ENCODE results near the gene RNF168.
"Not testable (repeated sequence)": the region's sequence is repeated elsewhere in the genome, so short reads cannot be mapped to it uniquely, and the experiment has no call there.

RNF168 gene

DNA sequence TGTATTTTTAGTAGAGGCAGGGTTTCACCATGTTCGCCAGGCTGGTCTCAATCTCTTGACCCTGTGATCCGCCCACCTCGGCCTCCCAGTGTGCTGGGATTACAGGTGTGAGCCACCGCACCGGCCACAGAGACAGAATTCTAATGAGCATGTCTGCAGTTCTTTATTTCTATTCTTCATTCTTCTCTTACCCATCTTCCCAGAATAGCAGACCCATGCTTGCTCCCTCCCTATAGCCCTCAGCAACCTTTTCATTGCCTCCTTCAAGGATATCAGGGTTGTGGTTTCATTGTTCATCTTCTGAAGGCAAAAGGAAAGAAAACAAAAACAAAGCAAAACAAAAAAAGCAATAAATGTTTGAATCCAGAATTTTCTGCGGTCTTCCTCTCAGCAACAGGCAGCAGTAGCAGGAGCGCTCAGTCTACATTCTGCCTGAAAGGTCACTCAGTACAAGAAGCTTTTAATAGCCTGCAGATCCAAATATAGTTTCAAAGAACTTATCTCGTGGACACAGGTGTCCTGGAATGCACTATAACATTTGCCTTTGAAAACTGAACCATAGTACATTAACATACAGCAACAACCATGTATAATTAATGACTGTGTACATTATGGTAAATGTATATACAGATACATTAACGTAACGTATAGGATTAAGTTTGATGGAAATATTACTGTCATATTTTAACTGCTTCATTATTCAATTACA is 11.5 kb upstream of the RNF168 start, which contains the start of gene SMCO1:
TSS of gene SMCO1 (minus strand) at position 434 of the 709 bp plus-strand sequence. CDS start at position 297, 137 bp downstream.
- DNase-seq (ENCODE audit: low read depth) = no peak

DNA sequence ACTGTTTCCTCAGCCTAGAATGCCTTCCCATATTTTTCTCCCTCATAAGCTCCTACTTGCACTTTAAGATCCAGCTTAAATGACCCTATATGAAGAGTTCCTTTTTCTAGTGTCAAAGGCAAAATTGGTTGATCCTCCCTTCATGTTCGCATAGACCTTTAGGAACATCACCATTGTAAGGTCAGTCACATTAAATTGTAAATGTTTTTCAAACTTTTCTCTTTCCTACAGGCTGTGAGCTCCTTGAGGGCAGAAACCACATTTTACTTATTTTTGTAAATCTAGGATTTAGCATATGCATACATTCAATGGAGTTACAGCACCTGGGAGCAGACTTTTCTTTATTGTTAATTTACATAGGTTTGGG is 10.8 kb upstream of the RNF168 start:
- DNase-seq (ENCODE audit: low read depth) = no peak

DNA sequence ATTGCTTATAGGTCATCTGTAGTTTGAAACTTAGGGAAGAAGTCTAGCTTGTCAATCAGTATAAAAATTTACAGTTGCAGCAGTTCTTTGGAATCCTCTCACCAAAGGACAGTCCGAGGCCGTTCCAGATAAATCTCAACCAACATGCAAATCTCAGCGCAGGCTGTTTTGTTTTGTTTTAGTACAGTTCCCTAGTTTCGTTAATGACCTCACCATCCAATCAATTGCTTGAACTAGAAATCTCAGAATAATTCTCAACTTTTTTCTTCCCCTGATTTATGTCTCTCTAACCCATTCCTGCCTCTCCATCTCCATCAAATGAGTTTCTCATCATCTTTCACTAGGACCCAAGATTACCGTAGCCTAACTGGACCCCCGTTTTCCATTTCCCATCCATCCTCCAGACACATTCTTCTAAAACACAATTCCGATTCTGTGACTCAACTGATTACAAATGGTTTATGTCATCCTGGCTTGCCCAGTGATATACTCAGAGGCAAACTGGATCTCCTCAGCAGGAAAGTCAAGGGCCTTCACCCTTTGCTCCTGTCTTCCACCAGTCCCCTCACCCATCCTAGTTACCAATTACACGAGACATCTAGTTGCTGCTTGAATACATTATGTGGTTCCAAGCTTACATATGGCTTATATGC is 10.3 kb upstream of the RNF168 start:
- no peak for DNase-seq (ENCODE audit: low read depth)

DNA sequence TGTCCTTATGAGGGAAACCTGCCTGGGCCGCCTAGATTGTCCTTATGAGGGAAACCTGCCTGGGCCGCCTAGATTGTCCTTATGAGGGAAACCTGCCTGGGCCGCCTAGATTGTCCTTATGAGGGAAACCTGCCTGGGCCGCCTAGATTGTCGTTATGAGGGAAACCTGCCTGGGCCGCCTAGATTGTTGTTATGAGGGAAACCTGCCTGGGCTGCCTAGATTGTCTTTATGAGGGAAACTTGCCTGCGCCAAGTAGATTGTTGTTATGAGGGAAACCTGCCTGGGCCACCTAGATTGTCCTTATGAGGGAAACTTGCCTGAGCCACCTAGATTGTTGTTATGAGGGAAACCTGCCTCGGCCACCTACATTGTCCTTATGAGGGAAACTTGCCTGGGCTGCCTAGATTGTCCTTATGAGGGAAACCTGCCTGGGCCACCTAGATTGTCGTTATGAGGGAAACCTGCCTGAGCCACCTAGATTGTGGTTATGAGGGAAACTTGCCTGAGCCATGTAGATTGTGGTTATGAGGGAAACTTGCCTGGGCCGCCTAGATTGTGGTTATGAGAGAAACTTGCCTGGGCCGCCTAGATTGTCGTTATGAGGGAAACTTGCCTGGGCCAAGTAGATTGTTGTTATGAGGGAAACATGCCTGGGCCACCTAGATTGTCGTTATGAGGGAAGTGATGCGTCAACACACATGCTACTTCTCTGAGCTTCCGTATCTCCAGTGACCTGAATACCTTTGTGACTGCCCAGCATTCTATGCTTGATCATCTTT is 8.3 kb upstream of the RNF168 start:
- DNase-seq (ENCODE audit: low read depth) = not testable (repeated sequence)

DNA sequence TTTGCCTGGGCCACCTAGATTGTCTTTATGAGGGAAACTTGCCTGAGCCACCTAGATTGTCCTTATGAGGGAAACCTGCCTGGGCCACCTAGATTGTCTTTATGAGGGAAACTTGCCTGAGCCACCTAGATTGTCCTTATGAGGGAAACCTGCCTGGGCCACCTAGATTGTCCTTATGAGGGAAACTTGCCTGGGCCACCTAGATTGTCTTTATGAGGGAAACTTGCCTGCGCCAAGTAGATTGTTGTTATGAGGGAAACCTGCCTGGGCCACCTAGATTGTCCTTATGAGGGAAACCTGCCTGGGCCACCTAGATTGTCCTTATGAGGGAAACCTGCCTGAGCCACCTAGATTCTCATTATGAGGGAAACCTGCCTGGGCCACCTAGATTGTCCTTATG is 7.5 kb upstream of the RNF168 start:
- DNase-seq (ENCODE audit: low read depth) = not testable (repeated sequence)

DNA sequence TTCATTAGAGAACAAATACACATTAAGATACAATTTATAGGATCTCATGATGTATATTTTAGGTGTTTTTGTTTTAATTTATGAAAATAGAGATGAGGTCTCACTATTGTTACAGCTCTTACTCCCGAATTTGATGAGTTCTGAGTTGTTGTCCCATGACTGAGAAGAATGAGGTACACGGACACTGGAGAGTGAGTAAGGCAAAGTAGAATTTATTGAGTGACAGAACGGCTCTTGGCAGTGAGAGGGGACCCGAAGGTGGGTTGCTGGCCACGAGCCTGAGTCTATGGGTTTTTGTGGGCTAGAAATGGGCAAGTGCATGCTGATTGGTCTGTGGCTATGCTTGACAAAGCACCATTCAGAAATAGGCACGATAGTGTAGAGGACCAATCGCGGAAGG is 3.1 kb upstream of the RNF168 start:
- DNase-seq (ENCODE audit: low read depth) = no peak

DNA sequence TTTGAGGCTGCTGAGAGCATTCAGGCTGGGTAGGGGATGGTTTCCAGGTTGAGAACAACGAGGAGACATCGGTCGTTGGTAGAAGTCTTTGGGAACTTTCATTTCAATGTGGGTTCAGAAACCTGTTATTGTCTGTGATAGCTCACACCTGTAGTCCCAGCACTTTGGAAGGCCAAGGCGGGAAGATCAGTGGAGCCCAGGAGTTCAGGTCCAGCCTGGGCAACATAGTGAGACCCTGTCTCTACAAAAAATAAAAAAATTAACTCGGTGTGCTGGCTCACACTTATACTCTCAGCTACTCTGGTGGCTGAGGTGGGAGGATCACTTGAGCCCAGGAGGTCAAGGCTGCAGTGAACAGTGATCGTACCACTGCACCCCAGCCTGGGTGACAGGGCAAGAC is 988 bp upstream of the RNF168 start:
- DNase-seq (ENCODE audit: low read depth) = no peak

DNA sequence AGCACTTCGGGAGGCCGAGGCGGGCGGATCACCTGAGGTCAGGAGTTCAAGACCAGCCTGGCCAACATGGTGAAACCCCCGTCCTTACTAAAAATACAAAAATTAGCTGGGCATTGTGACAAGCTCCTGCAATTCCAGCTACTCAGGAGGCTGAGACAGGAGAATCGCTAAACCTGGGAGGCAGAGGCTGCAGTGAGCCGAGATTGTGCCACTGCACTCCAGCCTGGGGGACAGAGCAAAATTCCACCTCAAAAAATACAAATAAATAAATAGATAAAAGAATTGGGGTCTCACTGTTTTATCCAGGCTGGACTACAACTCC is 470 bp upstream of the RNF168 start:
- not testable (repeated sequence) for DNase-seq (ENCODE audit: low read depth)

DNA sequence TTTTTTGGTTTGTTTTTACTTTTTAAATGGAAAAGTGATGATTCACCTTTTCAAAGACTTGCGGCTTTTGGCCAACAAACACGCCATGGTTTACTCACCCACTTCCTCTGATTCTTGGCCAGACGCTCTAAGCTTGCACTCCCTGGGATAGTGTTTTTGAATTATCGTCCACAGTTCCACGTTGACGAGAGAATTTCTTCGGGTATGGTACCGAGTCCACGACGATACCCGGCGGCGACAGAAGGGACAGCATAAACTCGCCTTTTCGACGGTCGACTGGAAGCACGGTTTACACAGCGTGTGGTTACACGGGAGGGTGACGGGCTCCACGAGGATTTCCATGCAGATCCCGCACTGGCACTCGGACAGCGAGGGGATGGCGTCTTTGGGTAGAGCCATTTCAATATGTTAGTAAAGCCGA is 783 bp downstream of the RNF168 start:
- no peak for DNase-seq (ENCODE audit: low read depth)

DNA sequence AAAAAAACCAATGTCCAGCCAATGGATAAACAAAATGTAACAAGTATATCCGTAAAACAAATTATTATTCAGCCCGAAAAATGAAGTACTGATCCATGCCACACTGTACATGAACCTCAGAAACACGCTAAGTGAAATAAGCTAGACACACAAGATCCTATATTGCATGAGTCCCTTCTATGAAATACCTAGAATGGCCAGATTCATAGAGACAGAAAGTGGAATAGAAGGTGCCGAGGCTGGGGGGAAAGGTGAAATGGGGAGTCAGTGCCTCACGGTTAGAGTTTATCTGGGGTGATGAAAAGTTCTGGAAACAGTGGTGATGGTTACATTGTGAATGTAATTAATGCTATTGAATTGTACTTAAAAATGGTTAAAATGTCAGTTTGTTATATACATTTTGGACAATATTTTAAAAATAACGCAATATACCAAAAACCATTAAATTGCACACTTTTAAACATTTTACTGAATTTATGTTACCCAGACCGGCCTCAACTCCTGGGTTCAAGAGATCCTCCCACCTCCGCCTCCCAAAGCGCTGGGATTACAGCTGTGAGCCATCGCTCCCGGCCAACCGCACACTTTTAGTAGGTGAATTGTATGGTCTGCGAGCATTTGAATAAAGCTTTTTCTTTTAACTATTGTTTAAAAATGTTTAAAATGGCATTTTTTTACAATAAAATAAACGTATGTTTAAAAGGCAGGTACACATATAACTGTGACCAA is 2.1 kb downstream of the RNF168 start:
- DNase-seq (ENCODE audit: low read depth) = no peak

DNA sequence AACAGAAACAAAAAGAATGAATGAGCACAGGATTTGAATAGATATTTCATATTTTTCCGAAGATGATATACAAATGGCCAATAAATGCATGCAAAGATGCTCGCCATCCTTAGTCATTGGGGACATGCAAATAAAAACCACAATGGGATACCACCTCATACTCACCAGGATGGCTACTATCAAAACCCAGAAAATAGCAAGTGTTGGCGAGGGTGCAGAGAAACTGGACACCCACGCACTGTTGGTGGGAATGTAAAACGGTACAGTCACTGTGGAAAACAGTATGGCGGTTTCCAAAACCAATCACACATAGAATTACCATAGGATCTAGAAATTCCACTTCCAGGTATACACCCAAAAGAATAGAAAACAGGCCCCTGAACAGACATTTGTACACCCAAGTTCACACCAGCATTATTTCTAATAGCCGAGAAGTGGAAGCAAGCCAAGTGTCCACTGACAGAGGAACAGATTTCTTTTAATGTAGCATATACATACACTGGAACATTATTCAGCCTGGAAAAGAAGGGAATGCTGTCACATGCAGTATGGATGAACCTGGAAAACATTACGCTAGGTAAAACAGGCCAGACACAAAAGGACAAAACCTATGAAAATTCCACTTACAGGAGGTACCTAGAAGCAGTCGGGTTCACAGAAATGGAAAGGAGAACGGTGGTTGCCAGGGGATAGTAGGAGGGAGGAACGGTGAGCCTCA is 3.6 kb downstream of the RNF168 start:
- no peak for DNase-seq (ENCODE audit: low read depth)

DNA sequence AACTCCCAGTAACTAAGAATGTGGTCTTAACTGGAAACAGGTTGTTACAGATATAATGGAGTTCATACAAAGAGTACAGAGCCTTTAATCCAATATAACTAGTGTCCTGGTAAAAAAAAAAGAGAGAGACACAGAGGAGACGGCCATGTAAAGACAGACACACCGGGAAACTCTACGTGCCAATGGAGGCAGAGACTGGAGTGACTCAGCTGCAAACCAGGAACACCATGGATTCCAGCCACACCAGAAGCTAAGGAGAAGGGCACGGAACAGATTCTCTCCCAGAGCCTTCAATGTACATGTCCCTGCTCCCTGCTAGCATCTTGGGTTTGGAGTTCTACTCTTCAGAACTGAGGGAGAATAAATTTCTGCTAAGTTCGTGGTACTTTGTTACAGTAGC is 4.5 kb downstream of the RNF168 start:
- no peak for DNase-seq (ENCODE audit: low read depth)

DNA sequence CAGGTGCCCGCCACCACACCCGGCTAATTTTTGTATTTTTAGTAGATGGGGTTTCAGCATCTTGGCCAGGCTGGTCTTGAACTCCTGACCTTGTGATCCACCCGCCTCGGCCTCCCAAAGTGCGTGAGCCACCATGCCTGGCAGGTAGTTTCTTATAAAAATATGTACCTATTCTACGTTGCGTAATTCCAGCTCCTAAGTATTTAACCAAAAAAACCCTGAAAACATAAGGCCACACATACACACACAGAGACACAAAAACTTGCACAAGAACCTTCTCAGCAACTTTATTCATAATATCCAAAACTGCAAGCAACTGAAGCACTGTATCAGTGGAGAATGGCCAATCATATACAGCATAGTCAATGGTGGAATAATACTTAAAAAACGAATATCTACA is 5.3 kb downstream of the RNF168 start:
- DNase-seq (ENCODE audit: low read depth) = no peak

DNA sequence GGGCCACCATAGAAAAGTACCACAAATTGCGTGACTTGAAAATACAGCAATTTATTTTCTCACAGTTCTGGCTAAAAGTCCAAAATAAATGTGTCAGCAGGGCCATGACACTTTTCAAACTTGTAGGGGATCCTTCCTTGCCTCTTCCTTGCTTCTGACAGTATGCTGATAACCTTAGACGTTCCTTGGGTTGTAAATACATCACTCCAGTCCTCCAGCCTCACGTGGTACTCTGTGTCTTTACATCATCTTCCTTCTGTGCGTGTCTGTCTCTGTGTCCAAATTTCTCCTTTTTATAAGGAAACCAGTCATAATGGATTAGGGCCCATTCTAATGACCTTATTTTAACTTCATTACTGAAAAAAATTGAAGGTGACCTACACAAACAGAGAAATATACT is 7.4 kb downstream of the RNF168 start:
- no peak for DNase-seq (ENCODE audit: low read depth)

DNA sequence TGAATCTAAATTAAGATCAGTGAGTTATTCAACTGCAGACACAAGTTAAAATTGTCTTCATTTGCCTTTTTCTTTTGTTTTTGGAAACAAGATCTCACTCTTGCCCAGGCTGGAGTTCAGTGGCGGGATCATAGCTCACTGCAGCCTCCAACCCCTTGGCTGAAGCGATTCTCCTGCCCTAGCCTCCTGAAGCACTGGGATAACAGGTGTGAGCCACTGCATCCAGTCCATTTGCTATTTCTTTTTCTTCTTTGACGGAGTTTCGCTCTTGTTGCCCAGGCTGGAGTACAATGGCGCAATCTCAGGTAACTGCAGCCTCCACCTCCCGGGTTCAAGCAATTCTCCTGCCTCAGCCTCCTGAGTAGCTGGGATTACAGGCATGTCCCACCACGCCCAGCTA is 10.3 kb downstream of the RNF168 start:
- DNase-seq (ENCODE audit: low read depth) = no peak

DNA sequence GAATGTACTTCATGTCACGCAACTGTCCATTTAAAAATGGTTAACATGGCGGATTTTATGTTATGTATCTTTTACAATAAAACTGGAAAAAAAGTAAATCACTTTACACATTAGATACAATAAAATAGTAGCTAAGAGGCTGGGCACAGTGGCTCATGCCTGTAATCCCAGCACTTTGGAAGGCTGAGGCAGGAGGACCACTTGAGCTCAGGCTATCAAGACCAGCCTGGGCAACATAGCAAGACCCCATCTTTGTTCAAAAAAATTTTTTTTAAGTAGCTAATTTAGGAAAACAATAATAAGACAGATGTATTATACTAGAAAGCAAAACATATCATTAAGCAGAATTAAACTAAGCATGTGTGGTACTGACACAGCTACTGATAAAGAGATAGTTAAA is 11.5 kb downstream of the RNF168 start:
- no peak for DNase-seq (ENCODE audit: low read depth)

DNA sequence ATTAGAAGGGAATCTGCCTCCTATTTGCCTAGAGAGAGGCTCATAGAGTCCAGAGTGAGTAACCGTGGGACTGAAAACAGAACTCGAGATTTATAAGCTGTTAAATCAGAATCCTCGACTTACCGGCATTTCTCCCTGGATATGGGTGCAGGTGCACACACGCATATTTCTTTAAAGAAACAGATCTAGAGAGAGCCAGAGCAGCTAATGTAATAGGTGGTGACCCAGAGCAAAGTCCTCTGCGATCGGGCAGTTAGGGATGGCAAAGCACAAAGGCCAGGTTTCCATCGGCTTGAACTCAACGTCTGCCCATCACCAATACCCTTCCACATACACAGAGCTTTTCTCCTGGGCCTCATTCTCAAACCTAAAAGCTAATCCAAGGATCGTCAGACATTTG is 13.8 kb downstream of the RNF168 start:
- no peak for DNase-seq (ENCODE audit: low read depth)

DNA sequence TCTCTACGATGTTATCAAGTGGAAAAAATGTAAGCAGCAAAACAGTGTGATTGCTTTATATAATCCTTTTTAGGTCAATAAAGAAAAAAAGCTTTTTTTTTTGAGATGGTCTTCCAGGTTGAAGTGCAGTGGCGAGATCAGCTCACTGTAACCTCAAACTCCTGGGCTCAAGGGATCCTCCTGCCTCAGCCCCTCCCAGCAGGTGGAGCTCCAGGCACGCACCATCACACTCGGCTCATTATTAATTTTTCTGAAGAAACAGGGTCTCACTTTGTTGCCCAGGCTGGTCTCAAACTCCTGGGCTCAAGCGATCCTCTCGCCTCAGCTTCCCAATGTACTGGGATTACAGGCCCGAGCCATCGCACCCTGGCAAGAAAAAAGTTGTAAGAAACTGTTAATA is 17.3 kb downstream of the RNF168 start:
- no peak for DNase-seq (ENCODE audit: low read depth)

DNA sequence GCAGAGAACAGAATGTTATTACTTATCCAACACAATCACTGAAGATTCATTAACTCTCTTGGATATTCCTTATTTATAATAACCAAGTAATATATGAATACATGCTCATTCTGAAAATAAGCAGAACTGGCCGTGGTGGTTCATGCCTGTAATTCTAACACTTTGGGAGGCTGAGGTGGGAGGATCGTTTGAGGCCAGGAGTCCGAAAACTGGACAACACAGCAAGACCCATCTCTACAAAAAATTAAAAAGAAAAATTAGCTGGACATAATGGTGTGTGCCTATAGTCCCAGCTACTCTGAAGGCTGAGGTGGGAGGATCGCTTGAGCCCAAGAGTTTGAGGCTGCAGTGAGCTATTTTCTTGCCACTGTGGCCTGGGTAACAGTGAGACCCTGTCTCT is 25.9 kb downstream of the RNF168 start:
- DNase-seq (ENCODE audit: low read depth) = no peak

DNA sequence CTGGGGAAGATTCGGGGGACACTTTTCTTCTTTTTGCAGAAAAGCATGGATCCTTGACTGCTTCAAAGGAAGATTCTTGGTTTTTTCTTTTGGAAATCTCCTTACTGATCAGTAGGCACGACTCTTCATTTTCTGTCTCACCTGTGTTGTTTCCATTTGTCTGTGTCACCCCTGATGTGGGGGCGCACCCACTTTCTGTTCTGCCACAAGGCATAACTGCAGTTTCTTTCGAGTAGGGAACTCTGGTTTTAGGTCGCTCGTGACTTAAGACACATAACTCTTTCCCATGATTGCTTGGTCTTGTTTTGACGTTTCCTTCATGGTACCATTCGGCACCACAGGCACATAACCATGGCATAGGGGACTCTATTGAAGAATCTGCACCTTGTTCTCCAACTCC is 31.3 kb downstream of the RNF168 start:
- DNase-seq (ENCODE audit: low read depth) = no peak

DNA sequence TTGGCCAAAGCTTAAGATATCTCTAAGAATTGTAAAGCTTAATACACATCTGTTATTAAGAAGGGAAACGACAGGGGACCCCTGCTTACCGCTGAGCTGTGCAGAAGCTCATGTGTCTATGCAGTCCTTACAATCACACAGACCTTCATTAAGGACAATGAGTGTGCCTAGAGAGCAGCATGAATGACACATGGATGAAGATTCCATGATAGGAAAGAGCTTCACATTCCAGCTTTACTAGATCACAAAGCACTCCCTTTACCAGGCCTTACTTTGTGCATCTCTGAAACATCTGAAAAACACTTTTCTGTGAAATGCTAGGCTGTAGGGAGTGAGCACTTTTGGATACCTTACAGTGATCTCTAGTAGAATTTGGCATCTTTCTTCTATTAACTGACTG is 32.0 kb downstream of the RNF168 start:
- DNase-seq (ENCODE audit: low read depth) = no peak

DNA sequence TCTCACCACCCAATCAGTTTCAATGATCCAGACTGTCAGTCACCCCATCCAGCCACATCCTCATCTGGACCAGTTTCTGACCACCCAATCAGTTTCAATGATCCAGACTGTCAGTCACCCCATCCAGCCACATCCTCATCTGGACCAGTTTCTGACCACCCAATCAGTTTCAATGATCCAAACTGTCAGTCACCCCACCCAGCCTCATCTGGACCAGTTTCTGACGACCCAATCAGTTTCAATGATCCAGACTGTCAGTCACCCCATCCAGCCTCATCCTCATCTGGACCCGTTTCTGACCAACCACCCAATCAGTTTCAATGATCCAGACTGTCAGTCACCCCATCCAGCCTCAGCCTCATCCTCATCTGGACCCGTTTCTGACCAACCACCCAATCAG is 33.4 kb downstream of the RNF168 start:
- not testable (repeated sequence) for DNase-seq (ENCODE audit: low read depth)

Data from stimulated activated CD8-positive, alpha-beta memory T cell treated with anti-CD3 and anti-CD28 coated beads, Interleukin-7, amount 100 ng/mL, for 24 hours (primary cell).